H1 (cell line): Measurements from ENCODE around the gene CFAP92. TPM values are rescaled to one million over a fixed set of nuclear protein-coding genes. Genes with fewer than 3 reads are reported as not detected.
A peak's percentile ranks its signal among the peaks of the same experiment; 100 is the strongest.

Experiments used
- ATF3 ChIP-seq: IDR thresholded peaks from 2 replicates; pipeline ENCODE4 v1.6.1; 2011; ENCODE audit warnings: low read depth, mild to moderate bottlenecking, low read length; ENCODE audit not compliant: insufficient read depth
- CBX8 ChIP-seq: fragments of 300-800, 300-1000 bp; sonication (generic); IDR thresholded peaks from 2 replicates; pipeline ENCODE4 v1.7.1; 2016; ENCODE audit warnings: low read depth, low read length, borderline replicate concordance
- CREB1 ChIP-seq: IDR thresholded peaks from 2 replicates; pipeline ENCODE4 v1.6.1; 2012; ENCODE audit warnings: inconsistent platforms
- CTBP2 ChIP-seq: IDR thresholded peaks from 2 replicates; pipeline ENCODE4 v1.7.0; 2011; ENCODE audit warnings: borderline replicate concordance, mild to moderate bottlenecking, moderate library complexity, mixed read lengths, low read length; ENCODE audit not compliant: insufficient read depth, insufficient read length
- EZH2 ChIP-seq: fragments of 200-600 bp; sonication (generic); IDR thresholded peaks from 2 replicates; pipeline ENCODE4 v1.7.1; 2012; ENCODE audit warnings: low read depth, mild to moderate bottlenecking, moderate library complexity, low read length, inconsistent platforms; ENCODE audit not compliant: severe bottlenecking
- KDM4A ChIP-seq: IDR thresholded peaks from one replicate; pipeline ENCODE4 v1.7.1; 2012; ENCODE audit warnings: low read depth, mild to moderate bottlenecking, moderate library complexity, low read length, inconsistent platforms; ENCODE audit not compliant: severe bottlenecking
- KDM5A ChIP-seq: fragments of 200-600 bp; IDR thresholded peaks from 2 replicates; pipeline ENCODE4 v1.7.1; 2012; ENCODE audit warnings: mild to moderate bottlenecking, low read length, inconsistent platforms, mixed read lengths
- NRF1 ChIP-seq: IDR thresholded peaks from 2 replicates; pipeline ENCODE4 v1.6.1; 2011; ENCODE audit warnings: mild to moderate bottlenecking, low read depth, low read length, improper control_type of control experiment
- PHF8 ChIP-seq: fragments of 200-600 bp; sonication (generic); conservative IDR thresholded peaks from 2 replicates; pipeline ENCODE4 v1.7.1; 2012; ENCODE audit warnings: low read depth, mild to moderate bottlenecking, inconsistent platforms, low read length, moderate library complexity
- RBBP5 ChIP-seq: IDR thresholded peaks from 2 replicates; pipeline ENCODE4 v1.7.1; 2012; ENCODE audit warnings: low read depth, mild to moderate bottlenecking, inconsistent platforms, low read length, moderate library complexity, borderline replicate concordance
- RXRA ChIP-seq: IDR thresholded peaks from 2 replicates; pipeline ENCODE4 v1.6.1; 2011; ENCODE audit warnings: low read depth, mild to moderate bottlenecking, low read length, moderate library complexity; ENCODE audit not compliant: insufficient read depth
- SAP30 ChIP-seq: fragments of 300-600 bp; sonication (generic); IDR thresholded peaks from 2 replicates; pipeline ENCODE4 v1.7.1; 2012; ENCODE audit warnings: low read length, moderate library complexity, mild to moderate bottlenecking, inconsistent platforms; ENCODE audit not compliant: insufficient read depth, insufficient replicate concordance
- SIN3A ChIP-seq, 2 experiments: IDR thresholded peaks in 1 of 2; conservative IDR thresholded peaks in 1 of 2; 2 replicates each; pipeline ENCODE4 v1.6.1; 2011 to 2012; ENCODE audit warnings: low read length in 2 of 2, improper control_type of control experiment in 1 of 2, low read depth in 1 of 2, mild to moderate bottlenecking in 1 of 2
- SP2 ChIP-seq: IDR thresholded peaks from 2 replicates; pipeline ENCODE4 v1.6.1; 2012; ENCODE audit warnings: mild to moderate bottlenecking, low read length, inconsistent platforms
- SRF ChIP-seq: IDR thresholded peaks from 2 replicates; pipeline ENCODE4 v1.6.1; 2011; ENCODE audit warnings: mild to moderate bottlenecking, low read depth, low read length, moderate library complexity
- TAF7 ChIP-seq: optimal IDR thresholded peaks from 2 replicates; pipeline ENCODE3; 2011; ENCODE audit warnings: low read depth, mild to moderate bottlenecking, inconsistent platforms, low read length, moderate library complexity, borderline replicate concordance
- TCF12 ChIP-seq: IDR thresholded peaks from 2 replicates; pipeline ENCODE4 v1.6.1; 2011; ENCODE audit warnings: low read depth, mild to moderate bottlenecking, low read length
- USF2 ChIP-seq: IDR thresholded peaks from 2 replicates; pipeline ENCODE4 v1.6.1; 2011; ENCODE audit warnings: low read length, improper control_type of control experiment
- ZNF274 ChIP-seq: IDR thresholded peaks from 2 replicates; pipeline ENCODE4 v1.7.0; 2012; ENCODE audit warnings: low read length, borderline replicate concordance; ENCODE audit errors: extremely low read depth
- polyA plus RNA-seq, 7 experiments: library from polyadenylated mRNA; depleted of rRNA in 3 of 7; stranded (reverse) in 5 of 7; unstranded in 2 of 7; fragments of >200 nt in 5 of 7; fragments of 200-250 nt in 2 of 7; gene quantifications; 1 replicate in 5 of 7; 2 replicates in 1 of 7; 4 replicates in 1 of 7; pipeline versions ENCODE4 v1.2.1 to v1.2.3, GENCODE V29; 2011 to 2013; ENCODE audit warnings: missing spikeins in 2 of 7, mixed read lengths in 2 of 7
- total RNA-seq: library from RNA; stranded (reverse); fragmentation: NEBNext Ultra II Directional; extraction: Animal tissue kit (Norgen Biotek cat#: 25700); gene quantifications from 2 replicates; pipeline ENCODE4 v1.2.1, GENCODE V29; 2021
- TF ChIP-seq, protein P1 (sequence below), 3 experiments: IDR thresholded peaks; 1 replicate in 2 of 3; 2 replicates in 1 of 3; pipeline versions ENCODE4 v1.5.1 to v1.6.1; 2011; ENCODE audit warnings: low read length in 3 of 3, mild to moderate bottlenecking in 3 of 3, inconsistent platforms in 2 of 3, low read depth in 1 of 3, moderate library complexity in 1 of 3; ENCODE audit not compliant: insufficient read depth in 1 of 3; ENCODE audit errors: control extremely low read depth in 1 of 3

The CFAP92 gene
- total and polyA plus RNA-seq, 2 of the 8 experiments (the other 6 are each of a cell fraction or from before 2014, with no cell fraction given) = 0.77 to 2.0 TPM

DNA sequence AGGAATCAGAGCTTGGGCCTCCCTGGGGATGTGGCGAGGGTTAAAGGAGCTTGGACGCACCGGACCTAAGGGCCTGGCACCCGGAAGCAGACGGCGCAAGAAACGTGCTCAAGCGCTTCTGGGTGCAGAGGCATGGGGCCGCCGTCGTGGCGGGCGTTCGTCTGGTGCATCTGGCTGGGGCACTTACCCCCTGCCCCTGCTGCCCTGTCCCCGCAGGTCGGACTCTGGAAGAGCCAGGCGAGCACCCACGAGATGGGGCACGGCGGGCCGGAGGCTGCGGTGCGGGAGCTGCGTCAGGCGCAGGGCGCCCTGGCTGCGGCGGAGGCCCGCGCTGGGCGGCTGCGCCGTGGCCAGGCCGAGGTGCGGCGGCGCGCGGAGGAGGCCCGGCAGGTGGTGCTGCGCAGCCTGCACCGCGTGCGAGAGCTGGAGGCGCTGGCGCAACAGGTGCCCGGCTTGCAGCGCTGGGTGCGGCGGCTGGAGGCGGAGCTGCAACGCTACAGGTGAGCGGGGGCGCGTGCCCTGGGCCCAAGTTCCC lies 9.8 kb upstream of the CFAP92 start (continued):
- TF ChIP-seq RXRA (no peak), CBX8 (no peak), SP2 (no peak), KDM5A (no peak), ZNF274 (no peak), SAP30 (no peak), SRF (no peak), EZH2 (peak; percentile 52), ATF3 (no peak), PHF8 (no peak), TCF12 (no peak), SIN3A (conservative IDR thresholded peaks at IDR 0.05 in 1 of 2, IDR thresholded peaks at IDR 0.05 in 1 of 2; ENCODE audit: low read depth in 1 of 2, low read length in 2 of 2) (no peak), KDM4A (peak; percentile 83), CTBP2 (no peak), RBBP5 (no peak), CREB1 (no peak), NRF1 (no peak), TAF7 (no peak), USF2 (no peak)
- TF ChIP-seq, protein P1, sequence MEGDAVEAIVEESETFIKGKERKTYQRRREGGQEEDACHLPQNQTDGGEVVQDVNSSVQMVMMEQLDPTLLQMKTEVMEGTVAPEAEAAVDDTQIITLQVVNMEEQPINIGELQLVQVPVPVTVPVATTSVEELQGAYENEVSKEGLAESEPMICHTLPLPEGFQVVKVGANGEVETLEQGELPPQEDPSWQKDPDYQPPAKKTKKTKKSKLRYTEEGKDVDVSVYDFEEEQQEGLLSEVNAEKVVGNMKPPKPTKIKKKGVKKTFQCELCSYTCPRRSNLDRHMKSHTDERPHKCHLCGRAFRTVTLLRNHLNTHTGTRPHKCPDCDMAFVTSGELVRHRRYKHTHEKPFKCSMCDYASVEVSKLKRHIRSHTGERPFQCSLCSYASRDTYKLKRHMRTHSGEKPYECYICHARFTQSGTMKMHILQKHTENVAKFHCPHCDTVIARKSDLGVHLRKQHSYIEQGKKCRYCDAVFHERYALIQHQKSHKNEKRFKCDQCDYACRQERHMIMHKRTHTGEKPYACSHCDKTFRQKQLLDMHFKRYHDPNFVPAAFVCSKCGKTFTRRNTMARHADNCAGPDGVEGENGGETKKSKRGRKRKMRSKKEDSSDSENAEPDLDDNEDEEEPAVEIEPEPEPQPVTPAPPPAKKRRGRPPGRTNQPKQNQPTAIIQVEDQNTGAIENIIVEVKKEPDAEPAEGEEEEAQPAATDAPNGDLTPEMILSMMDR (IDR thresholded peaks at IDR 0.05; ENCODE audit: control extremely low read depth in 1 of 3, insufficient read depth in 1 of 3, low read depth in 1 of 3, low read length in 3 of 3) = peak in 2 of 3 experiments; percentile 25 to 38; a peak in 3 of 4 replicates
